Mesenchymal stem cell (in vitro differentiated cells and primary cell): ENCODE results near the gene FKBP7.
A peak's percentile ranks its signal among the peaks of the same experiment; 100 is the strongest.
"Not testable (repeated sequence)": the region's sequence is repeated elsewhere in the genome, so short reads cannot be mapped to it uniquely, and the experiment has no call there.

ENCODE experiments used
- DNase-seq: peaks from one replicate; pipeline ENCODE4 v3.0.0-alpha.2; 2013
- H2AFZ ChIP-seq: one replicate; pipeline ENCODE4 v1.6.1; 2013; ENCODE audit warnings: low read depth, mild to moderate bottlenecking, control low read depth, inconsistent platforms, low read length, moderate library complexity
- H2AK5ac ChIP-seq: 2 replicates; pipeline ENCODE4 v1.6.1; 2013; ENCODE audit warnings: low read length, moderate library complexity, mild to moderate bottlenecking, inconsistent platforms; ENCODE audit not compliant: severe bottlenecking
- H2BK120ac ChIP-seq: one replicate; pipeline ENCODE4 v1.6.1; 2013; ENCODE audit warnings: low read depth, mild to moderate bottlenecking, inconsistent platforms, low read length, moderate library complexity
- H2BK12ac ChIP-seq, 2 experiments: one replicate each; pipeline ENCODE4 v1.6.1; 2013; ENCODE audit warnings: inconsistent platforms in 2 of 2, low read length in 2 of 2, mild to moderate bottlenecking in 2 of 2, moderate library complexity in 2 of 2, control low read depth in 1 of 2
- H2BK15ac ChIP-seq: one replicate; pipeline ENCODE4 v1.6.1; 2013; ENCODE audit warnings: mild to moderate bottlenecking, low read depth, inconsistent platforms; ENCODE audit not compliant: poor library complexity, severe bottlenecking
- H2BK5ac ChIP-seq: 2 replicates; pipeline ENCODE4 v1.6.1; 2013; ENCODE audit warnings: low read depth, mild to moderate bottlenecking, low read length, control low read depth, inconsistent platforms; ENCODE audit not compliant: poor library complexity, severe bottlenecking
- H3K14ac ChIP-seq, 2 experiments: one replicate each; pipeline ENCODE4 v1.6.1; 2013; ENCODE audit warnings: inconsistent platforms in 2 of 2, low read length in 2 of 2, control low read depth in 1 of 2, mild to moderate bottlenecking in 1 of 2, moderate library complexity in 1 of 2
- H3K18ac ChIP-seq, 2 experiments: one replicate each; pipeline ENCODE4 v1.6.1; 2013; ENCODE audit warnings: inconsistent platforms in 2 of 2, low read length in 2 of 2, control low read depth in 1 of 2, low read depth in 1 of 2, mild to moderate bottlenecking in 1 of 2
- H3K23ac ChIP-seq, 2 experiments: one replicate each; pipeline ENCODE4 v1.6.1; 2013; ENCODE audit warnings: inconsistent platforms in 2 of 2, low read length in 2 of 2, mild to moderate bottlenecking in 2 of 2, moderate library complexity in 2 of 2, control low read depth in 1 of 2
- H3K27ac ChIP-seq: 2 replicates; pipeline ENCODE4 v1.5.1; 2013; ENCODE audit warnings: mild to moderate bottlenecking, moderate library complexity, low read length, control low read depth, inconsistent platforms; ENCODE audit not compliant: poor library complexity, severe bottlenecking
- H3K27me3 ChIP-seq, 2 experiments: 2 replicates each; pipeline versions ENCODE4 v1.6.1 to v1.7.0; 2013; ENCODE audit warnings: low read length in 2 of 2, mild to moderate bottlenecking in 2 of 2, moderate library complexity in 2 of 2, control low read depth in 1 of 2, inconsistent platforms in 1 of 2; ENCODE audit not compliant: control insufficient read depth in 1 of 2, insufficient read depth in 1 of 2
- H3K36me3 ChIP-seq, 2 experiments: 2 replicates each; pipeline versions ENCODE4 v1.6.1 to v1.7.0; 2013; ENCODE audit warnings: low read length in 2 of 2, control low read depth in 1 of 2, inconsistent platforms in 1 of 2, low read depth in 1 of 2, mild to moderate bottlenecking in 1 of 2; ENCODE audit not compliant: insufficient read depth in 2 of 2, control insufficient read depth in 1 of 2
- H3K4ac ChIP-seq, 2 experiments: one replicate each; pipeline ENCODE4 v1.6.1; 2013; ENCODE audit warnings: inconsistent platforms in 2 of 2, low read length in 2 of 2, mild to moderate bottlenecking in 2 of 2, moderate library complexity in 2 of 2, control low read depth in 1 of 2, low read depth in 1 of 2
- H3K4me1 ChIP-seq: 2 replicates; pipeline ENCODE4 v1.6.1; 2013; ENCODE audit warnings: low read depth, low read length, control low read depth; ENCODE audit not compliant: control insufficient read depth, insufficient read depth
- H3K4me2 ChIP-seq: 2 replicates; pipeline ENCODE4 v1.6.1; 2013; ENCODE audit warnings: low read length, mild to moderate bottlenecking, inconsistent platforms; ENCODE audit not compliant: poor library complexity, severe bottlenecking
- H3K4me3 ChIP-seq, 2 experiments: 2 replicates each; pipeline versions ENCODE4 v1.5.1 to v1.7.0; 2013; ENCODE audit warnings: low read length in 2 of 2, mild to moderate bottlenecking in 2 of 2, control low read depth in 1 of 2, low read depth in 1 of 2; ENCODE audit not compliant: insufficient read depth in 1 of 2
- H3K79me1 ChIP-seq: replicated peaks from 2 replicates; pipeline ENCODE4 v1.6.1; 2013; ENCODE audit warnings: mild to moderate bottlenecking, control low read depth, low read length, inconsistent platforms; ENCODE audit not compliant: poor library complexity, severe bottlenecking
- H3K9ac ChIP-seq: 2 replicates; pipeline ENCODE4 v1.7.0; 2013; ENCODE audit warnings: mild to moderate bottlenecking, low read length, moderate library complexity
- H3K9me3 ChIP-seq: 2 replicates; pipeline ENCODE4 v1.7.0; 2013; ENCODE audit warnings: mild to moderate bottlenecking, low read length; ENCODE audit not compliant: control insufficient read depth
- H4K8ac ChIP-seq: one replicate; pipeline ENCODE4 v1.6.1; 2013; ENCODE audit warnings: inconsistent platforms, mild to moderate bottlenecking, low read length, moderate library complexity
- H4K91ac ChIP-seq: one replicate; pipeline ENCODE4 v1.6.1; 2013; ENCODE audit warnings: mild to moderate bottlenecking, low read length, inconsistent platforms
- WGBS: methylation state at CpG from one replicate; pipeline ENCODE4 v1.1.7; 2013; ENCODE audit warnings: mixed read lengths; 5-methylcytosine and 5-hydroxymethylcytosine counted together

The FKBP7 gene

GRCh38 chr2:178525010-178525409, 46.6 kb upstream of the FKBP7 start:
- H3K79me1 ChIP-seq = peaks cover 11% of the 10 kb centered on the region
- not testable (repeated sequence) for H2AFZ ChIP-seq, DNase-seq, H2BK120ac ChIP-seq, H3K4ac ChIP-seq, H2BK5ac ChIP-seq, H3K9ac ChIP-seq, H4K91ac ChIP-seq, H3K14ac ChIP-seq, H3K36me3 ChIP-seq, H4K8ac ChIP-seq, H2BK15ac ChIP-seq, H3K4me1 ChIP-seq, H3K27ac ChIP-seq, H3K4me3 ChIP-seq, H3K18ac ChIP-seq, H3K23ac ChIP-seq, H3K27me3 ChIP-seq, H3K4me2 ChIP-seq, H2BK12ac ChIP-seq, H3K9me3 ChIP-seq, H2AK5ac ChIP-seq
- no CpG with 5 or more reads among the region's 5 CpGs for WGBS

GRCh38 chr2:178523596-178524134, 45.3 kb upstream of the FKBP7 start:
- Histone ChIP-seq H3K18ac (no peak overlapping the region), H3K27me3 (no peaks in the 10 kb centered on the region)

GRCh38 chr2:178522950-178523595, 44.7 kb upstream of the FKBP7 start:
- Histone ChIP-seq H2AK5ac (no peak overlapping the region), H3K79me1 (peaks cover 10% of the 10 kb centered on the region), H3K27me3 (no peaks in the 10 kb centered on the region), H3K9me3 (no peaks in the 10 kb centered on the region), H3K4ac (no peak overlapping the region), H2BK12ac (no peak overlapping the region), H3K14ac (no peak overlapping the region), H4K91ac (no peak overlapping the region), H2AFZ (no peak overlapping the region), H3K27ac (peak overlapping the region; percentile 61), H3K9ac (peak overlapping the region; percentile 92), H2BK15ac (no peak overlapping the region), H3K4me3 (peak overlapping the region; percentile 77 to 89), H2BK5ac (no peak overlapping the region), H3K4me1 (peaks cover 2% of the 10 kb centered on the region), H2BK120ac (no peak overlapping the region), H3K23ac (no peak overlapping the region), H3K4me2 (peak overlapping the region; percentile 96), H4K8ac (peak overlapping the region; percentile 57), H3K36me3 (peaks cover 3 to 9% of the 10 kb centered on the region in 2 experiments), H3K18ac (peak overlapping the region in 1 of 2 experiments; percentile 54)
- WGBS = 29% methylated on average over 25 of the region's 25 CpGs
- DNase-seq = peak; percentile 74

More at GRCh38 chr2:178523596-178524134, 45.3 kb upstream of the FKBP7 start:
- Histone ChIP-seq H3K79me1 (peaks cover 11% of the 10 kb centered on the region), H2AK5ac (peak overlapping the region; percentile 79), H3K4me1 (peaks cover 2% of the 10 kb centered on the region), H3K36me3 (peaks cover under 1 to 3% of the 10 kb centered on the region in 2 experiments), H2AFZ (no peak overlapping the region), H3K27ac (no peak overlapping the region), H2BK15ac (no peak overlapping the region), H3K4ac (peak overlapping the region in 1 of 2 experiments; percentile 67), H3K23ac (no peak overlapping the region), H4K91ac (no peak overlapping the region), H3K14ac (no peak overlapping the region), H3K9me3 (no peaks in the 10 kb centered on the region), H3K4me2 (peak overlapping the region; percentile 96), H4K8ac (no peak overlapping the region), H2BK120ac (peak overlapping the region; percentile 8), H2BK5ac (no peak overlapping the region), H2BK12ac (no peak overlapping the region), H3K4me3 (peak overlapping the region; percentile 77 to 89), H3K9ac (peak overlapping the region; percentile 92)
- WGBS = 76% methylated on average over 8 of the region's 8 CpGs
- DNase-seq = peak; percentile 14

GRCh38 chr2:178521304-178522150, 43.1 kb upstream of the FKBP7 start:
- H3K14ac ChIP-seq = no peak overlapping the region
- peaks cover 4% of the 10 kb centered on the region for H3K79me1 ChIP-seq
- no peak overlapping the region for H3K18ac ChIP-seq
- no peak overlapping the region for H4K8ac ChIP-seq
- DNase-seq = no peak
- no peak overlapping the region for H3K23ac ChIP-seq
- H2BK5ac ChIP-seq = no peak overlapping the region
- H2AFZ ChIP-seq = no peak overlapping the region
- no peaks in the 10 kb centered on the region for H3K27me3 ChIP-seq
- H2BK12ac ChIP-seq = no peak overlapping the region
- H3K4me1 ChIP-seq = peaks cover 2% of the 10 kb centered on the region
- H4K91ac ChIP-seq = no peak overlapping the region
- H3K9ac ChIP-seq = no peak overlapping the region
- no peaks in the 10 kb centered on the region for H3K9me3 ChIP-seq
- H2BK120ac ChIP-seq = no peak overlapping the region
- H3K4me2 ChIP-seq = no peak overlapping the region
- peaks cover 3 to 15% of the 10 kb centered on the region in 2 experiments for H3K36me3 ChIP-seq
- H3K4me3 ChIP-seq = no peak overlapping the region
- H2AK5ac ChIP-seq = no peak overlapping the region
- H3K4ac ChIP-seq = no peak overlapping the region
- 96% methylated on average over 10 of the region's 11 CpGs for WGBS
- no peak overlapping the region for H3K27ac ChIP-seq
- no peak overlapping the region for H2BK15ac ChIP-seq
